Effector memory CD8-positive, alpha-beta T cell (primary cell): Measurements from ENCODE around the gene CLEC4M.

Source experiments
- ATAC-seq: fragments of 150-1000 bp; cut with Tn5 transposase; replicated peaks from 2 replicates; pipeline ENCODE4 v1.10.0; 2021; ENCODE audit warnings: mild to moderate bottlenecking, moderate library complexity
- DNase-seq, 3 experiments: peaks; one replicate each; pipeline ENCODE4 v3.0.0; 2021
- H3K27ac Mint-ChIP-seq, 2 donors: one replicate each; pipeline ENCODE4 v1.8.0; 2022; ENCODE audit warnings: mild to moderate bottlenecking in 2 of 2, mixed read lengths in 2 of 2, moderate library complexity in 2 of 2
- H3K27me3 Mint-ChIP-seq, 2 donors: one replicate each; pipeline ENCODE4 v1.8.0; 2022; ENCODE audit warnings: mixed read lengths in 2 of 2
- H3K36me3 Mint-ChIP-seq: one replicate; pipeline ENCODE4 v1.8.0; 2022; ENCODE audit warnings: mild to moderate bottlenecking, moderate library complexity, mixed read lengths; ENCODE audit not compliant: insufficient read depth
- H3K4me1 Mint-ChIP-seq, 2 donors: one replicate each; pipeline ENCODE4 v1.8.0; 2022; ENCODE audit warnings: low read depth in 2 of 2, mixed read lengths in 2 of 2
- H3K4me3 Mint-ChIP-seq, 2 donors: one replicate each; pipeline ENCODE4 v1.8.0; 2022; ENCODE audit warnings: mild to moderate bottlenecking in 2 of 2, mixed read lengths in 2 of 2, moderate library complexity in 2 of 2
- H3K9me3 Mint-ChIP-seq, 2 donors: one replicate each; pipeline ENCODE4 v1.8.0; 2022; ENCODE audit warnings: mixed read lengths in 2 of 2

CLEC4M gene

DNA sequence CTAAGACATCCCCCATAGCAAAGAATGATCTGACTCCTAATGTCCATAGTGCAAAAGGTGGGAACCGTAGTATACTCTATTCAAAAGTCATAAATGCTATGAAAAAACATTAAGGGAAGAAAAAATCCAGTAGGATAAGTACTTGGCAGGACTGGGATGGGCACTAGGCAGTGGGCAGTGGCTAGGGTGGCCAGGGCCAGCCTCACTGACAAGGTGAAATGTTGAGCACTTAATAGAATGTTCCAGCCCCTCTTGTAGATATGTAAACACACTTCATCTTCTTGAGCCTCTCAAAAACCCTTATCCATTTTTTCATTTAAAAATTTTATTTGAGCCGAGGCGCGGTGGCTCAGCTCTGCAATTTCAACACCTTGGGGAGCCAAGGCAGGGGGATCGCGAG is 29.7 kb upstream of the CLEC4M start:
- peaks cover 4 to 6% of the 10 kb centered on the region in 2 donors for H3K4me1 Mint-ChIP-seq

DNA sequence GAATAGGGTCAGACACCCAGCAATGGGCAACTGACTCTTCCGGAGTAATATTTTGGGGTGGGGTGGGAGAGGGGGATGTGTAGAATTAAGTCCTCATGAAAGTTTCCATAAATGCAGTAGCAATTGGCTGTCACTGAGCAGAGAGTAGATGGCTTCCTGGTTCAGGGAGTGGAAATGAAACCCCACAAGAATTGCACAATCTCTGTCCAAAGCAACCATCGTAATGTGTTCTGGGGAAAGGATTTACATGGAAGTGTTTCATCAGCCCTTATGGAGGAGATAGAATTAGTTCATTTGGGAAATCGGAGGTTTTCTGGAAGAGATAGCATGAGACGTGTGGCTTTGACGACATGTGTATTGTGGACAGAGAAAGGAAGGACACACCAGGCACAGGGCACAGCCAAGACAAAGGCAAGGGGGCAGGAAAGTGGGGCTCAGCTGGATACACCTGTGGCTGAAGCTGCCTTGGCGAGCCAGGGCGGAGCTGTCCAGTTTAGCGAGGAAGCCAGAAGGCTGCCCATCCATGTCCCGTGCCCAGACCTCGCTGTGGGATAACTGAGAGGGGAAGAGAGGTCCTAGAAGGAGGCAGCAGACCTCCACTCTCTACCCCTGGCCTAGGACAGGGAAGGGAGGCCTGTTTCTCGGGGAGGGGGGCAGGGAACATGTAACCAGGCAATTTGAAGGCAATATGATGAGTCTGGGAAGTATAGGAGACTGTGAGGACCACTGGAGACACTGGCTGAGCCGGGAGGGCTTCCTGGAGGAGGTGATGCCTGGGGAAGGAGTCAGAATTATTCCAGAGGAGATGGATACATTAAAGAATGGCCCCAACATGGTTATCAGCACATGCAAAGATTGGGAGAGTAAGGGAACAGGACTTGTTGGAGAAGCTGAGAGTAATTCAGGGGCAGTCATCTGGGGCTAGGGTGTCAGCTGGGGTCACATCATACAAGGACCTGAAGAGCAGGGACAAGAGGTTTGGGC is 28.5 kb upstream of the CLEC4M start:
- no peak overlapping the region for H3K4me3 Mint-ChIP-seq
- ATAC-seq (no peak), DNase-seq (no peak)
- H3K9me3 Mint-ChIP-seq = no peaks in the 10 kb centered on the region
- H3K4me1 Mint-ChIP-seq = peaks cover 2 to 4% of the 10 kb centered on the region in 2 donors
- H3K36me3 Mint-ChIP-seq = peaks cover 3% of the 10 kb centered on the region
- H3K27ac Mint-ChIP-seq = no peak overlapping the region
- H3K27me3 Mint-ChIP-seq = peaks cover 56 to 78% of the 10 kb centered on the region in 2 donors

More for the DNA sequence above, 29.7 kb upstream of the CLEC4M start:
- Mint-ChIP-seq H3K9me3 (no peaks in the 10 kb centered on the region), H3K4me3 (no peak overlapping the region), H3K27ac (no peak overlapping the region), H3K27me3 (peaks cover 61 to 78% of the 10 kb centered on the region in 2 donors), H3K36me3 (peaks cover 3% of the 10 kb centered on the region)
- DNase-seq = no peak
- ATAC-seq = no peak

- ATAC-seq = no peak
- no peak for DNase-seq
- Mint-ChIP-seq H3K9me3 (no peaks in the 10 kb centered on the region), H3K4me3 (no peak overlapping the region), H3K27ac (no peak overlapping the region), H3K27me3 (peaks cover 56 to 78% of the 10 kb centered on the region in 2 donors), H3K36me3 (peaks cover 3% of the 10 kb centered on the region), H3K4me1 (no peaks in the 10 kb centered on the region)
Measured at GRCh38 chr19:7736148-7736547, 26.9 kb upstream of the CLEC4M start.

DNA sequence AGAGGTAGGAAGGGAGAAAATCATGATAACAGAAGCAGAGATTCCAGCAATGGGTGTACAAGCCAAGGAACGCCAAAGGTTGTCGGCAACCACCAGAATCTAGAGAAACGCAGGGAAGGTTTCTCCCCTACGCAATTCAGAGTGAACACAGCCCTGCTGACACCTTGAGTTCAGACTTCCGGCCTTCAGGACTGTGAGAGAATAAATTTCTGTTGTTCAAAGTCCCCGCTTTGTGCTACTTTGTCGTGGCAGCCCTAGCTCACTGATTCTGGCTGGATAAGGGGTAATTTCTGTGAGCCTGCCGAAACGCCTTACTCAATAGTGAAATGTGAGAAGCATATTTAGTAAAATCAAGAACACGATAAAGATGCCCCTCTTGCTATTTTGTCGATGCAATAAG is 25.8 kb upstream of the CLEC4M start:
- Mint-ChIP-seq H3K9me3 (no peaks in the 10 kb centered on the region), H3K36me3 (peaks cover 3% of the 10 kb centered on the region)

GRCh38 chr19:7738023-7738422 is 25.0 kb upstream of the CLEC4M start:
- Mint-ChIP-seq H3K9me3 (no peaks in the 10 kb centered on the region), H3K27me3 (peaks cover 52 to 73% of the 10 kb centered on the region in 2 donors), H3K27ac (no peak overlapping the region), H3K36me3 (peaks cover 3% of the 10 kb centered on the region), H3K4me1 (no peaks in the 10 kb centered on the region), H3K4me3 (no peak overlapping the region)
- ATAC-seq = no peak
- no peak for DNase-seq

More for the DNA sequence above, 25.8 kb upstream of the CLEC4M start:
- Mint-ChIP-seq H3K4me1 (no peaks in the 10 kb centered on the region), H3K27ac (no peak overlapping the region), H3K27me3 (peaks cover 55 to 76% of the 10 kb centered on the region in 2 donors), H3K4me3 (no peak overlapping the region)
- ATAC-seq (no peak), DNase-seq (no peak)

DNA sequence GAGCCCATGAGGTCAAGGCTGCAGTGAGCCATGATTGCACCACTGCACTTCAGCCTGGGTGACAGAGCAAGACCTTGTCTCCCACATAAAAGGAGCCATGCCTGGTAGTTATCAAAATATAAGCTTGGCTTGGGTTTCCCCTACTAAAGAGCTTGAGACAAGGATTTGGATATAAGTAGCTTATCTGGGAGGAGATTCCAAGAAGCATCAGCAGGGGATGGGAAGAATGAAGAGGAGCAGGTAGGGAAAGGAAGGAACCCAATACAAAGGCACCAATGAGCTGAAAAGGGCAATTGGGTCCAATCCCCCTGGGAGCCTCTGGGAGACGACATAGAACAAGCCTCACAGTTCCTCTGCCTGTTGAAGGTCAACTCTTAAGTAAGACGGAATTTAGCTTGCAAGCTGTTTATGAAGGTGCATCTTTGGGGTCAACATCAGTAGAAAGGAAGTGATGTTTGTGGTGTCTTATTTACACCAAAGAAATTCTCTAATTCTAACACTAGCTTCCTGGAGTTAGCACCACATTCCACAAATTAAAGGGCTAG is 23.8 kb upstream of the CLEC4M start:
- H3K4me1 Mint-ChIP-seq = no peaks in the 10 kb centered on the region
- H3K27ac Mint-ChIP-seq = no peak overlapping the region
- H3K27me3 Mint-ChIP-seq = peaks cover 50 to 69% of the 10 kb centered on the region in 2 donors

GRCh38 chr19:7739801-7740681 is 23.0 kb upstream of the CLEC4M start:
- Mint-ChIP-seq H3K4me1 (no peaks in the 10 kb centered on the region), H3K9me3 (no peaks in the 10 kb centered on the region), H3K36me3 (peaks cover 3% of the 10 kb centered on the region), H3K27ac (no peak overlapping the region), H3K4me3 (no peak overlapping the region), H3K27me3 (peaks cover 42 to 61% of the 10 kb centered on the region in 2 donors)
- no peak for ATAC-seq
- DNase-seq = no peak

More for the DNA sequence above, 23.8 kb upstream of the CLEC4M start:
- DNase-seq (no peak), ATAC-seq (no peak)
- H3K4me3 Mint-ChIP-seq = no peak overlapping the region
- H3K9me3 Mint-ChIP-seq = no peaks in the 10 kb centered on the region
- peaks cover 3% of the 10 kb centered on the region for H3K36me3 Mint-ChIP-seq

DNA sequence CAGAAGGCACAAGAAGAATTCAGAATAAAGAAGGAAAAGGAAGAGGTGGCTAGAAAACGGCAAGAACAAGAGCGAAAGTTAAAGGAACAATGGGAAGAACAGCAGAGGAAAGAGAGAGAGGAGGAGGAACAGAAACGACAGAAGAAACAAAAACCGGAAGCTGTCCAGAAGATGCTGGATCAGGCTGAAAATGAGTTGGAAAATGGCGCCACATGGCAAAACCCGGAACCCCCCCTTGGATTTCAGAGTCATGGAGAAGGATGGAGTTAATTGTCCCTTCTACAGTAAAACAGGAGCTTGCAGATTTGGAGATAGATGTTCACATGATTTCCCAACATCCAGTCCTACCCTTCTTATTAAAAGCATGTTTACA is 22.4 kb upstream of the CLEC4M start:
- DNase-seq (no peak), ATAC-seq (no peak)
- H3K27me3 Mint-ChIP-seq = peaks cover 41 to 58% of the 10 kb centered on the region in 2 donors
- H3K4me1 Mint-ChIP-seq = no peaks in the 10 kb centered on the region
- H3K27ac Mint-ChIP-seq = no peak overlapping the region
- H3K4me3 Mint-ChIP-seq = no peak overlapping the region
- H3K36me3 Mint-ChIP-seq = peaks cover 3% of the 10 kb centered on the region
- H3K9me3 Mint-ChIP-seq = no peaks in the 10 kb centered on the region

- DNase-seq = no peak
- H3K9me3 Mint-ChIP-seq = no peaks in the 10 kb centered on the region
- H3K36me3 Mint-ChIP-seq = no peaks in the 10 kb centered on the region
- peaks cover 33 to 51% of the 10 kb centered on the region in 2 donors for H3K27me3 Mint-ChIP-seq
- no peak overlapping the region for H3K4me3 Mint-ChIP-seq
- no peak overlapping the region for H3K27ac Mint-ChIP-seq
- ATAC-seq = no peak
- no peaks in the 10 kb centered on the region for H3K4me1 Mint-ChIP-seq
Measured at GRCh38 chr19:7742575-7742974, 20.5 kb upstream of the CLEC4M start.

GRCh38 chr19:7742991-7743390 is 20.1 kb upstream of the CLEC4M start:
- Mint-ChIP-seq H3K27me3 (peaks cover 32 to 51% of the 10 kb centered on the region in 2 donors), H3K4me1 (no peaks in the 10 kb centered on the region), H3K27ac (no peak overlapping the region), H3K4me3 (no peak overlapping the region), H3K9me3 (peaks cover 1 to 2% of the 10 kb centered on the region in 2 donors), H3K36me3 (no peaks in the 10 kb centered on the region)
- no peak for ATAC-seq
- DNase-seq = no peak

- H3K9me3 Mint-ChIP-seq = peaks cover 2 to 5% of the 10 kb centered on the region in 2 donors
- no peaks in the 10 kb centered on the region for H3K36me3 Mint-ChIP-seq
- H3K27ac Mint-ChIP-seq = no peak overlapping the region
- H3K4me1 Mint-ChIP-seq = no peaks in the 10 kb centered on the region
- H3K27me3 Mint-ChIP-seq = peaks cover 35 to 51% of the 10 kb centered on the region in 2 donors
- ATAC-seq (no peak), DNase-seq (no peak)
- no peak overlapping the region for H3K4me3 Mint-ChIP-seq
Measured at GRCh38 chr19:7743425-7743841, 19.6 kb upstream of the CLEC4M start.

DNA sequence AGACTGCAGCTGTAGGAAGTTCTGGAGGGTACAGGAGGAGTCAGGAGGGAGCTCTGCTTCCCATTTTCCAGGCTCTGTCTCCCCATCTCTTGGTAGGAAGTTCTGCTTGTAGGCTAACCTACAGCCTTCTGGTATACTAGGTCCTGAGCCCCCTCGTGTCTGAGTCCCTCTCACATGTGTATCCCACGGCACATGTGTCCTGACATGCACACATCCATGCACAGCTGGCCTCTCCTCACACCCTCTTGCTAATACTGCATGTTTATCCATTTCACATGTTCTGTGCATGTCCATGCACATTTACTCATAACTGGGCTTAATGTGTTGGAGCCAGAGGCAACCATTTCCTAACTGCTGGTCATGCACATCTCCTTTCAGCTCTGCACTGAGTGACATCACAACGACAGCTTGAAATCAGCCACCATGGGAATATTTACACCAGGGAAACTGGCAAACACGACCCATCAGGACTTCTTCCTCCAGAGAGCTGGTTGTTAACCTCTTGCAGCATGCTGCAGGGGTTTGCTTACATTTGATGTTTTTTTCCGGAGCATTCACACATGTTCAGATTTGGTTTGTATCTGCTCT is 18.8 kb upstream of the CLEC4M start:
- Mint-ChIP-seq H3K27me3 (peaks cover 29 to 42% of the 10 kb centered on the region in 2 donors), H3K4me1 (no peaks in the 10 kb centered on the region), H3K36me3 (no peaks in the 10 kb centered on the region), H3K4me3 (no peak overlapping the region), H3K9me3 (peaks cover 2 to 5% of the 10 kb centered on the region in 2 donors), H3K27ac (no peak overlapping the region)
- no peak for ATAC-seq
- DNase-seq = no peak
